ENCODE results near the gene GAL3ST2. TPM values are rescaled to one million over a fixed set of nuclear protein-coding genes. Genes with fewer than 3 reads are reported as not detected.

GAL3ST2 gene
- total RNA-seq, 2 donors from 2014 or later = 2.4 TPM; not detected in 1

- Histone ChIP-seq H3K36me3 (no peaks in the 10 kb centered on the region), H3K4me3 (no peak within 1 kb of the TSS), H3K27ac (no peak within 1 kb of the TSS), H3K27me3 (replicated peaks; ENCODE audit: insufficient read depth) (no peaks in the 10 kb centered on the region), H3K9me3 (no peaks in the 10 kb centered on the region), H3K4me1 (replicated peaks) (no peaks in the 10 kb centered on the region)
- no peak for TF ChIP-seq CTCF (IDR thresholded peaks at IDR 0.05)
- no peak for TF ChIP-seq POLR2A (IDR thresholded peaks at IDR 0.05)
- no peak for TF ChIP-seq POLR2AphosphoS5 (IDR thresholded peaks at IDR 0.05)
- 92% methylated on average over 31 of the region's 31 CpGs for WGBS
- intact Hi-C loops (cut with DNase I) = no loop called here
- no peak for DNase-seq (ENCODE audit: low spot score)
Observed at GRCh38 chr2:241808721-241809382, 32.2 kb downstream of the GAL3ST2 start, which contains the start of gene NEU4. NEU4 (plus strand) TSS chr2:241809193; CDS start chr2:241814485, 5,292 bp downstream.

GRCh38 chr2:241809383-241810306 lies 33.0 kb downstream of the GAL3ST2 start:
- no peaks in the 10 kb centered on the region for H3K36me3 ChIP-seq
- 88% methylated on average over 29 of the region's 29 CpGs for WGBS
- intact Hi-C loops (cut with DNase I) = no loop called here
- DNase-seq (ENCODE audit: low spot score) = no peak
- no peak overlapping the region for H3K4me3 ChIP-seq
- H3K27ac ChIP-seq = no peak overlapping the region
- no peaks in the 10 kb centered on the region for H3K9me3 ChIP-seq
- H3K27me3 ChIP-seq (replicated peaks; ENCODE audit: insufficient read depth) = no peaks in the 10 kb centered on the region
- no peaks in the 10 kb centered on the region for H3K4me1 ChIP-seq (replicated peaks)
- no peak for TF ChIP-seq POLR2AphosphoS5 (IDR thresholded peaks at IDR 0.05)
- TF ChIP-seq CTCF (IDR thresholded peaks at IDR 0.05) = no peak
- TF ChIP-seq POLR2A (IDR thresholded peaks at IDR 0.05) = no peak

GRCh38 chr2:241810307-241811200 lies 33.9 kb downstream of the GAL3ST2 start:
- DNase-seq (ENCODE audit: low spot score) = no peak
- H3K27ac ChIP-seq = no peak overlapping the region
- no peak overlapping the region for H3K4me3 ChIP-seq
- intact Hi-C loops (cut with DNase I) = no loop called here
- H3K27me3 ChIP-seq (replicated peaks; ENCODE audit: insufficient read depth) = no peaks in the 10 kb centered on the region
- no peaks in the 10 kb centered on the region for H3K9me3 ChIP-seq
- no peaks in the 10 kb centered on the region for H3K36me3 ChIP-seq
- no peaks in the 10 kb centered on the region for H3K4me1 ChIP-seq (replicated peaks)
- TF ChIP-seq POLR2A (IDR thresholded peaks at IDR 0.05) (no peak), POLR2AphosphoS5 (IDR thresholded peaks at IDR 0.05) (no peak), CTCF (IDR thresholded peaks at IDR 0.05) (no peak)
- WGBS = 81% methylated on average over 22 of the region's 28 CpGs

- Histone ChIP-seq H3K4me3 (no peak overlapping the region), H3K27ac (no peak overlapping the region), H3K4me1 (replicated peaks) (no peaks in the 10 kb centered on the region), H3K27me3 (replicated peaks; ENCODE audit: insufficient read depth) (no peaks in the 10 kb centered on the region), H3K36me3 (no peaks in the 10 kb centered on the region), H3K9me3 (no peaks in the 10 kb centered on the region)
- 89% methylated on average over 25 of the region's 27 CpGs for WGBS
- intact Hi-C loops (cut with DNase I) = no loop called here
- TF ChIP-seq CTCF (IDR thresholded peaks at IDR 0.05) = no peak
- TF ChIP-seq POLR2A (IDR thresholded peaks at IDR 0.05) = no peak
- TF ChIP-seq POLR2AphosphoS5 (IDR thresholded peaks at IDR 0.05) = no peak
- DNase-seq (ENCODE audit: low spot score) = no peak
Observed at GRCh38 chr2:241811201-241811951, 34.8 kb downstream of the GAL3ST2 start.
